C4-2B (cell line): ENCODE data around the gene EXO5.

Experiments used
- CTCF ChIP-seq: fragments of 450-650 bp; conservative IDR thresholded peaks from 2 replicates; pipeline ENCODE4 v1.5.1; 2017; ENCODE audit warnings: mild to moderate bottlenecking
- ZFX ChIP-seq: fragments of 450-650 bp; IDR thresholded peaks from 2 replicates; pipeline ENCODE4 v1.6.1; 2017

GRCh38 chr1:40556121-40556520, 47.6 kb downstream of the EXO5 start:
- TF ChIP-seq CTCF (no peak), ZFX (no peak)
